Dermis lymphatic vessel endothelial cell (primary cell): ENCODE data around the gene ZSWIM3. TPM values are rescaled to one million over a fixed set of nuclear protein-coding genes. Genes with fewer than 3 reads are reported as not detected.

Source experiments
- total RNA-seq: library from RNA; depleted of rRNA; stranded (reverse); fragments of >200 nt; gene quantifications from 2 replicates; pipeline ENCODE4 v1.2.1, GENCODE V29; 2014

Gene ZSWIM3
- total RNA-seq: 7.4 and 9.4 TPM in 2 replicates

DNA sequence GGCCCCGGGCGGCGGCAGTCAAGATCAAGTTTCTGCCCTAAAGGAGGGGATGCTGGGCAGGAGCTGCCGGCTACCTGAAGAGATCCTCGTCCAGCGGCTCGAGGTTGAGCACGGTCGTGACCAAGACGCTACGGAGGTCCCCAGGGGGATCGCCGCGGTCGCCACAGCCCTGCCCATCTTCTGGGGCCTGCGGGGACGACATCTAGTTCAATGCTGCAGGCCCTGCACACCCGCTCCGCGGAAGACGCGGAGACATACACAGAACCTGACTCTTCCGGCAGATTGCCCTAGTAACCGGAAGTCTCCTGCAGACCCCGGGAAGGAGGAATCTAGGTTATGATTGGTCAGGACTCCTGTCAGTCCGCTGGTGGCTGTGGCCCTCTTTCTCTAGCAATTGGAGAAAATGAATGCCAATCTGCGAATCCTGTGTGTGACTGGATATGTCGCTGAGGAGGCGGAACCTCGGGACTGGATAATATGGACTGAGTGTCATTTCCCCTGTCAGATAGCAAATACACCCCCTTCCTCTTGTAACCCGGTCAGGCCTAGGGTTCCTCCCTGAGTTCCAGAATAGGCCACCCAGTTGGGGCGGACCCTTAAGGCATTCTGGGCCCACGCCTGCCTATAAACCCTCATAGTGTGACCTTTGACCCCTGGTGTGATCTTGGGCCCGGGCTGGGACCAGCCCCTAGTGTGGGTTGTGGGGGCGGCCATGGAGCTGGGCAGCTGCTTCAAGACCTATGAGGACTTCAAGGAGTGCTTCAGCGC is at the start of gene ZSWIM3, which contains the start of gene ACOT8:
TSS of gene ZSWIM3 (plus strand) at position 501 of the 768 bp plus-strand sequence. CDS start at position 713, 212 bp downstream.
TSS of gene ACOT8 (minus strand) at position 279 of the 768 bp plus-strand sequence. CDS start at position 202, 77 bp downstream.

GRCh38 chr20:45812157-45813005 is 45.0 kb upstream of the ZSWIM3 start, which contains the start of gene UBE2C:
TSS of gene UBE2C (plus strand) at chr20:45812644. CDS start at chr20:45812696, 52 bp downstream.

DNA sequence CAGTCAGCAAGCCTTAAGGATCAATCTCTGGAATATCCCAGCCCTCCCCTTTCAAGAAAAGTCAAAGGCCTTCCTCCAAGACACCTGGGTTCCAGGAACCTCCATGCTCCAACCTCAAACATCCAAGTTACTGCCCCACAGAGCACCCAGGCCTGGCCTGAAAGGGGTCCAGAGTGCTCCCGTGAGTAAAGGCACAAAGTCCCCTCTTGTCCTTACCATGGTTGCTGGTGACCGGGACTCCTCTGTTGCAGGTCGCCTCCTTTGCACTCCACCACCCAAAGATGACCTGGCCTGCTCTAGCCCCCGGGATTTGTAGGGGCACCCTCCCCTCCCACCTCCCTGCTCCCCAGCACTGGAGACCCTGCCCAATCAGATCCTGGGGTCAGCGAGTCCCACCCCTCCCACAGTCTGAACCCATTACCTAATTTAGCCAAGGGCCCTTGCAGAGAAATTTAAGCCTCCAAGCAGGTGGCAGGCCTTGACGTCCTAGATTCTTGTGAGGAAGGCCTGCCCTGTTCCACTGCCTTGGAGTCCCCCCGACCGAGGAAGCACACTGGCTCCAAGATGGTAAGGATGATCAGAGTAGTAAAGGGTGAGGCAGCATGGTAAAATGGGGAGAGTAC is 30.3 kb upstream of the ZSWIM3 start, which contains the start of gene TNNC2:
TSS of gene TNNC2 (minus strand) at position 283 of the 623 bp plus-strand sequence. CDS start at position 219, 64 bp downstream.

GRCh38 chr20:45833030-45833882 is 24.2 kb upstream of the ZSWIM3 start, which contains the start of gene SNX21:
TSS of gene SNX21 (plus strand) at chr20:45833799. CDS start at chr20:45833920, 121 bp downstream.

GRCh38 chr20:45880988-45881788 is 23.8 kb downstream of the ZSWIM3 start, which contains the start of gene ZSWIM1:
TSS of gene ZSWIM1 (plus strand) at chr20:45881227. CDS start at chr20:45882593, 1,366 bp downstream.

DNA sequence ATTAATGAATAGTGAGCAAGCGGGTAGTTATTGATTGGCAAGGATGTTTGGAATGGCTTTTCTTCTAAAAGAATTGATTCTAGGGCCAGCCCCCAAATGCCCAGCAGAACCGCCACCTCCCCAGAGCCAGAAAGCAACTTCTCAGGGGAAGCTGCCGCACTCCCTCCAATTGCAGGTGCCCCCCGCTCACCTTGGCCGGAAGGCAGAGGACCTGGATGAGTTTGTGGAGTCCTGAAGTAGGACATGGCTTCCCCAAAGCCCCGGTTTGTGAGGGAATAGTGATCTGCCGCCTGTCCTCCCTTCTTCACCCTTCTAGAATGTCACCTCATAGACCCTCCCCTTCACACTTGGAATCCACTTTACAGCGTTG is 29.9 kb downstream of the ZSWIM3 start, which contains the start of gene SPATA25:
TSS of gene SPATA25 (minus strand) at position 277 of the 370 bp plus-strand sequence. CDS start at position 245, 32 bp downstream.

GRCh38 chr20:45890985-45891983 is 33.9 kb downstream of the ZSWIM3 start, which contains the start of the genes CTSA and NEURL2:
TSS of gene CTSA (plus strand) at chr20:45891335. CDS start at chr20:45891569, 234 bp downstream.
TSS of gene NEURL2 (minus strand) at chr20:45891208. CDS start at chr20:45890991, 217 bp downstream.

DNA sequence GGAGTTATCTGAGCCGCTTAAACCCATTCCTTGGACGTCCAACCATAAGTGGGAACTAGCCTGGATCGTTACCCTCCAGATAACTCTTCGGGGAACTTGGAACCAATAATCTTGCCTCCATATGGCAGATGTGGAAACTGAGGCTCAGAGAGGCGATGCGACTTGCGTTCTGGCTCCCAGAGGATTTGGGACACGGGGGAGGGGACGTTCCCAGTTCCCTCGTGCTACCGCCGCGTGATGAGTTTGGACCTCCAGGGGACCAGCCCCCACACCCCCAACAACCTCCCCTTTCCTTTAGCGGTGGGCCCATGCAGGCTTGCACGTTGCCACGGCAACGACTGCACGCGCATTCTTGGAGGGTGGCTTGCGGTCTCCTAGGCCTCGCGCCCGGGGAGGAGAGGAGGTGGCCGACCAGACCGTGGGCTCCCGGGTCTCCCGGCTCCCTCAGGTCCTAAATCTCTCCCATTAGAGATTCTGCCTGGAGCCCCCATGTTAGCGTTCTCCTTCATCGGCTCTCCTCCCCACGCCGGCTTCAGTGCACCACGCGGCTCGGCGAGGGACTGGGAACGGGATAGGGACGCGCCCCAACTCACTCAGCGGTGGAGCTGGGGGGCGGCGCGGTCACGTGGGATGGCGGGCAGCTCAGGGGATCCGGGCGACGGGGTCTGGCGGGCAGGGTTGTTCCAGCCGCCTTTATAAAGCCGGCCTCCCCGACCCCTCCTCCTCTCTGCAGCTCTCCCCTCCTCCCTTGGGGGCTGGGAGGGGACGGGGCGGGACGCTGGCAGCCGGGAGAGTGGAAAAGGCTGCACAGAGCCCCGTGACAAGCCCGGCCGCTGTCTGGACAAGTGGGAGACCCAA is 54.3 kb downstream of the ZSWIM3 start, which contains the start of gene PLTP:
TSS of gene PLTP (minus strand) at position 670 of the 858 bp plus-strand sequence. CDS start 703 bp downstream, outside the sequence.

Other genes starting within 250 kb of the ZSWIM3 start
- gene WFDC10A, start 227.9 kb upstream of the ZSWIM3 start, total RNA-seq: not detected in 2 replicates
- not detected in 2 replicates for gene WFDC9, start 226.3 kb upstream of the ZSWIM3 start, total RNA-seq
- not detected in 2 replicates for gene WFDC11, start 187.4 kb upstream of the ZSWIM3 start, total RNA-seq
- gene WFDC13, start 155.6 kb upstream of the ZSWIM3 start, total RNA-seq: not detected in 2 replicates
- gene WFDC10B, start 152.6 kb upstream of the ZSWIM3 start, total RNA-seq: not detected in 2 replicates
- not detected in 2 replicates for gene SPINT4, start 135.3 kb upstream of the ZSWIM3 start, total RNA-seq
- gene WFDC3, start 65.7 kb upstream of the ZSWIM3 start, total RNA-seq: 0.11 TPM in 1 of 2 replicates, not detected in the other
- gene DNTTIP1, start 65.7 kb upstream of the ZSWIM3 start, total RNA-seq: 11.9 TPM in 2 replicates
- 3.3 and 4.2 TPM in 2 replicates for gene UBE2C, start 45.0 kb upstream of the ZSWIM3 start, total RNA-seq
- gene TNNC2, start 30.3 kb upstream of the ZSWIM3 start, total RNA-seq: 0.17 TPM in 1 of 2 replicates, not detected in the other
- 11.7 and 14.3 TPM in 2 replicates for gene SNX21, start 23.8 kb upstream of the ZSWIM3 start, total RNA-seq
- 27.9 and 28.3 TPM in 2 replicates for gene ACOT8, start 222 bp upstream of the ZSWIM3 start, total RNA-seq
- 3.0 and 4.4 TPM in 2 replicates for gene ZSWIM1, start 23.6 kb downstream of the ZSWIM3 start, total RNA-seq
- gene SPATA25, start 30.0 kb downstream of the ZSWIM3 start, total RNA-seq: 0.65 and 1.1 TPM in 2 replicates
- 2.6 and 3.7 TPM in 2 replicates for gene NEURL2, start 33.6 kb downstream of the ZSWIM3 start, total RNA-seq
- 45.5 and 47.4 TPM in 2 replicates for gene CTSA, start 33.7 kb downstream of the ZSWIM3 start, total RNA-seq
- 1.4 and 2.2 TPM in 2 replicates for gene PLTP, start 54.5 kb downstream of the ZSWIM3 start, total RNA-seq
- gene PCIF1, start 77.1 kb downstream of the ZSWIM3 start, total RNA-seq: 9.1 and 11.8 TPM in 2 replicates
- gene ZNF335, start 114.6 kb downstream of the ZSWIM3 start, total RNA-seq: 7.6 and 8.9 TPM in 2 replicates
- under 0.01 and 0.17 TPM in 2 replicates for gene MMP9, start 151.3 kb downstream of the ZSWIM3 start, total RNA-seq
- gene SLC12A5, start 171.6 kb downstream of the ZSWIM3 start, total RNA-seq: 0.34 and 0.98 TPM in 2 replicates
- gene NCOA5, start 232.3 kb downstream of the ZSWIM3 start, total RNA-seq: 10.9 and 13.5 TPM in 2 replicates